ENCODE data around the gene NKX2-8.
"Not testable (repeated sequence)": the region's sequence is repeated elsewhere in the genome, so short reads cannot be mapped to it uniquely, and the experiment has no call there.

NKX2-8 gene

DNA sequence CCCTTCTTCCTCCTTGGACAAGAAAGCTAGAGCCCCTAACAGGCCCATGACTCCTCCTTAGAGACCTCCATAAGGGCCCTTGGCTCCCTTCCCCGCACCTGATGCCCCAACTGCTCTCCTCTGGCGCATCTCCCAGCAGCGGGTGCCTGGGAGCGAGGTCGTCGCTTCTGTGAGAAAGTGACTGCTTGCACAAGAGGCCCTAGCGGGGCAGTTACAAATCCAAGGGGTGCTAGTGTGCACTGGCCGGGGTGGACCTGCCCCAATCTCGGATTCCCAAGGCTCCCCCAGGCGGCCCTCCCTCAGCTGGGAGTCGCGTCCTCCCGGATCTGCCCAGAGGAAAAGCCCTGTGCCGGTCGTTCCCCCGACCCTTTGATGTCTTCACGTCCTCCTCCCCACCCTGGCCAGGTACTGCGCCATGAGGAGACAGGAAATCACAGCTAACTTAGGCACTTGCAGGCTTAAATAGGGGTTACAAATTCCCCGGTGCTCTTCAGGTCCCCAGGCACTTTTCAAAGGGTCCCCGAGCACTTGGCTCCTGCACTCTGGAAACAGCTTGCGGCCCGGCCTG lies 2.8 kb downstream of the NKX2-8 start:
- Histone ChIP-seq H3K36me3 (ENCODE audit: insufficient read depth, low read length) (no peaks in the 10 kb centered on the region), H3K27me3 (ENCODE audit: control insufficient read depth, insufficient read depth, low read length) (peaks cover 92% of the 10 kb centered on the region), H3K4me1 (ENCODE audit: control insufficient read depth, insufficient read depth, low read length) (peaks cover 9% of the 10 kb centered on the region), H3K9me3 (replicated peaks; ENCODE audit: low read length) (no peaks in the 10 kb centered on the region), H3K4me2 (ENCODE audit: low read length) (no peak overlapping the region), H3K4me3 (ENCODE audit: low read length) (no peak overlapping the region), H3K9ac (ENCODE audit: low read depth, low read length) (no peak overlapping the region)

DNA sequence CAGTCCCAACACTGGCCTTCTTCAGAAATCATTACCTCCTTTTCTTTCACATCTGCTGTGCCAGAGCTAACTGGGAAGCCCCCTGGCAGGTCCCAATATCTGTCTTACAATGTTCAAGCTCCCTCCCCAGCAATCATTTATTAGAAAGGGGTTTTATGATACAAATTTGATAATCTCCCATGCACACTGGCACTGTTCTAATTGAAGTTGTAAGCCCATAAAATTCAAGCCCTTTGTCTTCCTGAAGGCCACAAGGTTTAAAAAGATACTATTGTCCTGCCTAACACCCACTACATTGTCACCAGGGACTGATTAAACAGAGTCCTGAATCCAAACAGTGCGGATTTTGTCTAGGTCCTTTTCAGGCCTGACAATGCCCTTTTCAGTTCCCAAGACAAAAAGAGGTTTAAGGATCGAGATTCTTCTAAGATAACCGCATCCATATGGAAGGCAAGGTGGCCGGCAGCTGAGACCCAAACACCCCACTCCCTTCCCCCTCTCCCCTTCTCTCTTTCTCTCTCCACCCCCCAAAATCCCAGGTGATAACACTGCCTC lies 3.3 kb downstream of the NKX2-8 start:
- Histone ChIP-seq H3K4me2 (ENCODE audit: low read length) (no peak overlapping the region), H3K4me1 (ENCODE audit: control insufficient read depth, insufficient read depth, low read length) (peaks cover 9% of the 10 kb centered on the region), H3K9me3 (replicated peaks; ENCODE audit: low read length) (no peaks in the 10 kb centered on the region), H3K27me3 (ENCODE audit: control insufficient read depth, insufficient read depth, low read length) (peaks cover 91% of the 10 kb centered on the region), H3K36me3 (ENCODE audit: insufficient read depth, low read length) (no peaks in the 10 kb centered on the region), H3K9ac (ENCODE audit: low read depth, low read length) (no peak overlapping the region), H3K4me3 (ENCODE audit: low read length) (no peak overlapping the region)

DNA sequence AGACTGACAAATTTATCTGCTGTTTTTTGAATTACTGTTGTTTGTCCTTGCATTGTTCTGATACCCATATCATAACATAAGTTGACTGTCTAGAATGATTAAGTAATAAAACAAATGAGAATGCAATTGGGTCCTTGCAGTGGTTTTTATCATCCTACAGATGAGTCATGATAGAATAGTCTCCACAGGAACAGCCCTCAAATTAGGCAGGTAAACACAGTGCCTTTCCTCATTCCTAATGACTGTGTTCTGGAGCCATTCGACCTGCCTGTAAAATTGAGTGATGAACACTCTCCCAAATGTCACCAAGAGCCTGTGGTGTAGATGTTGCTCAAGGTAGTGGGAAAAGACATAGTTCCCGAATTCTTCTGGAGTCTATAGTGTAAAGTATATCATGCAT lies 12.3 kb downstream of the NKX2-8 start:
- Histone ChIP-seq H3K4me2 (ENCODE audit: low read length) (no peak overlapping the region), H3K36me3 (ENCODE audit: insufficient read depth, low read length) (no peaks in the 10 kb centered on the region), H3K9ac (ENCODE audit: low read depth, low read length) (no peak overlapping the region), H3K4me3 (ENCODE audit: low read length) (no peak overlapping the region), H3K9me3 (replicated peaks; ENCODE audit: low read length) (no peaks in the 10 kb centered on the region), H3K4me1 (ENCODE audit: control insufficient read depth, insufficient read depth, low read length) (no peaks in the 10 kb centered on the region), H3K27me3 (ENCODE audit: control insufficient read depth, insufficient read depth, low read length) (peaks cover 39% of the 10 kb centered on the region)

DNA sequence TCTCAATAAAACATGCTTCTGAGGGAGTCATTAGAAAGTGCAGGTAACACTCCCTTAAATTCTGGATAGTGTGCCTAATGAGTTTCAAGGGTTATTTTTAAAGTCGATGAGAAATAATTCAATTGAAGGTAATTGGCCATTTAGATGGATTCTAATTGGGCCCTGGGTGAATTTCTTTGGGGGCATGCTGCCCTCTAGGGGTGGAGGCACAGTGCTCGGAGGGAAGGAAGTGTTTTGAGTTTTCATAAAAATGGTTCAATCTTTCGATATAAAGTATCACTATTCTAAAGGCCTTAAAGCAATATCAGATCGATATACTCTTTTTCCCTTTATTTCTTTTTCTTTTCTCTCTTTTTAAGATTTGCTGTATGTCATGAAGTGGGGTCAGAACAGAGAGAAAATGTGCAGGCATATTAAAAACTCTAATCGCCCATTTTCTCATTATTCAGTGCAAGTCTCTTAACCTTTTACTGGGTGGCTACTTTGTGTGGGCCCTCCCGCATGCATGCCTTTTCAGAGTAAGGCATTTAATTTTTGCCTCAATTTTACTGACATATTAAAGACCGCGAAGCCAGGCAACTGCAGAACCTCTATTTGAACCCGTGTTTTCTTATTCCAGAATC lies 25.5 kb downstream of the NKX2-8 start:
- Histone ChIP-seq H3K36me3 (ENCODE audit: insufficient read depth, low read length) (no peaks in the 10 kb centered on the region), H3K27me3 (ENCODE audit: control insufficient read depth, insufficient read depth, low read length) (peaks cover 37% of the 10 kb centered on the region), H3K4me2 (ENCODE audit: low read length) (no peak overlapping the region), H3K9me3 (replicated peaks; ENCODE audit: low read length) (no peaks in the 10 kb centered on the region), H3K4me3 (ENCODE audit: low read length) (no peak overlapping the region), H3K4me1 (ENCODE audit: control insufficient read depth, insufficient read depth, low read length) (no peaks in the 10 kb centered on the region), H3K9ac (ENCODE audit: low read depth, low read length) (no peak overlapping the region)

DNA sequence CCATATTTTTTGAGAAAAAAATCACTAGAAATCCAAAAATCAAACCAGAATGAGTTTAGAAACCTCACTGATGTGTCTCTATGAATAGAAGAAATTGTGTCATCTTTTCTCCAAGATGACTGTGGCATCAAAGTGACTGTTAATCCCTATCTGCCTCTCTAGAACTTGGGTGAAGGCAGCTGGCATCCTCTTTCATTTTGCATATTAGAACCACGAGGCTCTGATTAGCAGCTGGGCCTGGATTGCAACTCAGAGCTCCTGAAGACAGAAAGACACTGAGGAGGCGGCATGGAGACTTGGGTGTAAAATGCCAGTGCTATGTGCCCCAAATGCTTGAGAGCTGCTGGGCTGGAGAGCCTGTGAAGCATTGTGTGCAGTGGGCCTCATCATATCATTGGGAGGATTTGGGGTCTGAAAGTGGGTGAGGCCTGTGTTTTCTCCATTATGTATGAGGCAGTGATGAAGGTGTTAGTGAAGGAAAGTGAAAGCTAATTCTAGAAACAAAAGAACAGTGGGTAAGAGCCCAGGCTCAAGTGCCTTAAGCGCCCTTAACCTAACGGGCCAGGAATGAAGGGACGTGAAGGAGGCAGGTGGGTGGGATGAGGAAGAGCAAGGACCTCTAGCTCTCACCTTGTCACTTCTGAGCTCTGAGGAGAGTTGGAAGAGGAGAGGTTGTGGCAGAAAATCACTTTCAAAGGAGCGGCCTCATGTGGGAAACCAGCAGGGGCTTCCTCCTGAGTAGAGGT lies 26.2 kb downstream of the NKX2-8 start:
- Histone ChIP-seq H3K4me3 (ENCODE audit: low read length) (no peak overlapping the region), H3K27me3 (ENCODE audit: control insufficient read depth, insufficient read depth, low read length) (peaks cover 34% of the 10 kb centered on the region), H3K36me3 (ENCODE audit: insufficient read depth, low read length) (no peaks in the 10 kb centered on the region), H3K9me3 (replicated peaks; ENCODE audit: low read length) (no peaks in the 10 kb centered on the region), H3K4me1 (ENCODE audit: control insufficient read depth, insufficient read depth, low read length) (no peaks in the 10 kb centered on the region), H3K9ac (ENCODE audit: low read depth, low read length) (no peak overlapping the region), H3K4me2 (ENCODE audit: low read length) (no peak overlapping the region)

DNA sequence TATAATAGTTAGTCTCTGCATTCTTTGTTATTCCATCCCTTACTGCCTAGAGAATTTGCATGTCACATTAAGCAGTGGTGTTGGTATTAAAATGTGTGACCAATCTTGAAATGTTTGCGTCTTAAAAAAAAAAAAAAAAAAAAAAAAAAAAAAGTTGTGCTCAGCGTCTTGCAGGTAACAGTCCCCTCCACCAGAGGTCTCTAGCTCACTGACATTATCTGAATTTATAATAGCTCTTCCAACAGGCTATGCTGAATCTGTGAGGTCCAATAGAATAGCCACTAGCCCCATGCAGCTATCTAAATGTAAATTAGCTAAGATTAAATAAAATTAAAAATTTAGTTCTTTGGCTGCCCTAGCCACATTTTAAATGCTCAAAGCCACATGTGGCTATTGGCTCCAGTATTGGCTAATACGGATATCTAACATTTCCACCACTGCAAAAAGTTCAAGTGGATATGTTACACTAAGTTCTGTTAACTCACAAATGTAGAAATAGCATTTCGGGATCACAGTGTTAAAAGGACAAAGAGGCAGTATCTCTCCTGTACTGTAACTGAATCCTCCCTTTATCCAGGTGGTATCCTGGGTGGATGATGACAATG lies 28.7 kb downstream of the NKX2-8 start:
- H3K27me3 ChIP-seq (ENCODE audit: control insufficient read depth, insufficient read depth, low read length), result peaks cover 21% of the 10 kb centered on the region
- no peak overlapping the region for H3K9ac ChIP-seq (ENCODE audit: low read depth, low read length)
- H3K4me3 ChIP-seq (ENCODE audit: low read length), result no peak overlapping the region
- H3K4me2 ChIP-seq (ENCODE audit: low read length), result no peak overlapping the region
- no peaks in the 10 kb centered on the region for H3K9me3 ChIP-seq (replicated peaks; ENCODE audit: low read length)
- no peaks in the 10 kb centered on the region for H3K4me1 ChIP-seq (ENCODE audit: control insufficient read depth, insufficient read depth, low read length)
- H3K36me3 ChIP-seq (ENCODE audit: insufficient read depth, low read length), result no peaks in the 10 kb centered on the region

DNA sequence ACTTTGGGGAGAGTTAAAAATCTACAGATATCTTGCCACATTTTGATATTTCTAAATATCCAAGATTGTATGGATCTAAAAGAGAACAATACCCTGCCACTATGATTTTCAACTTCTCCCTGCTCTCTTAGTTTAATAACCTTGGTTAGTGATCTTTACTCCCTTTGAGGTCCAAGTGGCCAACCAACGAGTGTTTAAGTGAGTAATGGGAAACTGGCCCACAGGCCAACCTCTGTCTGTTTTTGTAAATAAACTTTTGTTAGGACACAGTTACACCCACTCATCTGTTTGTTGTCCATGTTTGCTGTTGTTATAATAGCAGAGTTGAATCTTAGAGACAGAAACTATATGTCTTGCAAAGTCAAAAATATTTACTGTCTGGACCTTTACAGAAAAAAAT lies 31.5 kb downstream of the NKX2-8 start:
- no peak overlapping the region for H3K4me2 ChIP-seq (ENCODE audit: low read length)
- no peaks in the 10 kb centered on the region for H3K9me3 ChIP-seq (replicated peaks; ENCODE audit: low read length)
- no peak overlapping the region for H3K4me3 ChIP-seq (ENCODE audit: low read length)
- H3K27me3 ChIP-seq (ENCODE audit: control insufficient read depth, insufficient read depth, low read length), result peaks cover 29% of the 10 kb centered on the region
- no peak overlapping the region for H3K9ac ChIP-seq (ENCODE audit: low read depth, low read length)
- H3K36me3 ChIP-seq (ENCODE audit: insufficient read depth, low read length), result no peaks in the 10 kb centered on the region
- H3K4me1 ChIP-seq (ENCODE audit: control insufficient read depth, insufficient read depth, low read length), result no peaks in the 10 kb centered on the region

DNA sequence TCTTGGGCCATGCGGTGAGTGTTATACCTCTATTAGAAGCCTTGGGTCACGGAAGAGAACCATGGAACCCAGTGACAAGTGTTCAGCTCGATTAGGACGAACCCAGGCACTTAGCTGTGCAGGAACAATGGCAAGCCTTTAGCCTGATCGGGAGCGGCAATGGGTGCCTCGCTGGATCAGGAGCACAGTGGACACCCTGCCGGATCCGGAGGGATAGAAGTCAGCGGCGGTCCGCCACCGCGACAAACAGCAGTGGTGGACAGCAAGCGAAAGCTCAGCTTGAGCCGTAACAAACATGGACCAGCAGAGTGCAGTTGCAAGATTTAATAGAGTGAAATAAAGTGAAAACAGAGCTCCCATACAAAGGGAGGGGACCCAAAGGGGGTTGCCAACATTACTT lies 38.1 kb downstream of the NKX2-8 start:
- H3K9ac ChIP-seq (ENCODE audit: low read depth, low read length); H3K4me1 ChIP-seq (ENCODE audit: control insufficient read depth, insufficient read depth, low read length); H3K36me3 ChIP-seq (ENCODE audit: insufficient read depth, low read length); H3K4me3 ChIP-seq (ENCODE audit: low read length); H3K9me3 ChIP-seq (replicated peaks; ENCODE audit: low read length); H3K4me2 ChIP-seq (ENCODE audit: low read length): not testable (repeated sequence)
- peaks cover 19% of the 10 kb centered on the region for H3K27me3 ChIP-seq (ENCODE audit: control insufficient read depth, insufficient read depth, low read length)

DNA sequence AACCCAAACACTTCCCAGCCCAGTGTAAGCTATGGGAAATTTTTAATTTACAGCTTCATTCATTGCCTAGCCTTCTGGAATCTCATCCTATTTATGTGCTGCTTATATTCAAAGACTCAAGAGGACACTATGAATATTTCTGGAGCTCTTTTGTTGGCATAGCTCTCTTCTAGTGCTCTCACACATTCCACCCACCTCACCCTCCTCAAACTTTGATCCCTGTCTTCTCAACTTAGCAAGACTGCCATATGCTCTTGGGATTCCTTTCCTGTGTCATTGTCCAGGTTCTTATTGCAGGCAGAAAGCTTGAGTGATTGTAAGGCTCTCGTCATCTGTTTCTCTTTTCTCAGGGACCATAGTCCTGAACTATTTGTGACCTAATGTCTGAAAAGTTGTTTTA lies 44.4 kb downstream of the NKX2-8 start:
- Histone ChIP-seq H3K36me3 (ENCODE audit: insufficient read depth, low read length) (no peaks in the 10 kb centered on the region), H3K27me3 (ENCODE audit: control insufficient read depth, insufficient read depth, low read length) (peaks cover 15% of the 10 kb centered on the region), H3K4me2 (ENCODE audit: low read length) (no peak overlapping the region), H3K4me1 (ENCODE audit: control insufficient read depth, insufficient read depth, low read length) (no peaks in the 10 kb centered on the region), H3K9ac (ENCODE audit: low read depth, low read length) (no peak overlapping the region), H3K4me3 (ENCODE audit: low read length) (no peak overlapping the region), H3K9me3 (replicated peaks; ENCODE audit: low read length) (no peaks in the 10 kb centered on the region)

Data from skeletal muscle satellite cell (primary cell).